HCT116 (cell line): ENCODE results near the gene SRGAP2C.
"Not testable (repeated sequence)": the region's sequence is repeated elsewhere in the genome, so short reads cannot be mapped to it uniquely, and the experiment has no call there.

Experiments
- CEBPB ChIP-seq: IDR thresholded peaks from 2 replicates; pipeline ENCODE4 v1.6.1; 2012; ENCODE audit warnings: low read depth
- CTCF ChIP-seq, 3 experiments: fragments of 200-600 bp in 1 of 3; sonication (generic) in 1 of 3; IDR thresholded peaks in 2 of 3; conservative IDR thresholded peaks in 1 of 3; 2 replicates each; pipeline ENCODE4 v1.5.1; 2012 to 2017; ENCODE audit warnings: low read depth in 2 of 3, low read length in 2 of 3, antibody characterized with exemption in 1 of 3, borderline replicate concordance in 1 of 3, control low read depth in 1 of 3, mild to moderate bottlenecking in 1 of 3, mixed read lengths in 1 of 3, mixed run types in 1 of 3, moderate library complexity in 1 of 3; ENCODE audit not compliant: insufficient read depth in 1 of 3
- MAX ChIP-seq: IDR thresholded peaks from 2 replicates; pipeline ENCODE4 v1.6.1; 2012
- POLR2A ChIP-seq: IDR thresholded peaks from 2 replicates; pipeline ENCODE4 v1.7.0; 2011; ENCODE audit warnings: borderline replicate concordance; ENCODE audit not compliant: insufficient read depth, insufficient read length; ENCODE audit errors: extremely low read depth
- POLR2AphosphoS5 ChIP-seq: IDR thresholded peaks from 2 replicates; pipeline ENCODE4 v1.6.1; 2011; ENCODE audit warnings: mild to moderate bottlenecking, low read depth, low read length, moderate library complexity
- REST ChIP-seq: IDR thresholded peaks from 2 replicates; pipeline ENCODE4 v1.6.1; 2012; ENCODE audit warnings: low read depth
- SRF ChIP-seq: IDR thresholded peaks from 2 replicates; pipeline ENCODE4 v1.6.1; 2012; ENCODE audit warnings: low read depth

- not testable (repeated sequence) for TF ChIP-seq CTCF (IDR thresholded peaks at IDR 0.05 in 2 of 3, conservative IDR thresholded peaks at IDR 0.05 in 1 of 3; ENCODE audit: borderline replicate concordance in 1 of 3, insufficient read depth in 1 of 3, low read depth in 2 of 3, low read length in 2 of 3); POLR2AphosphoS5; POLR2A; CEBPB; REST; SRF; MAX
Measured at GRCh38 chr1:121257632-121258031, 72.9 kb downstream of the SRGAP2C start.
